ENCODE measurements around the gene OR10H4. TPM values are rescaled to one million over a fixed set of nuclear protein-coding genes. Genes with fewer than 3 reads are reported as not detected.

The OR10H4 gene
- total RNA-seq, 1 experiment from 2014 or later: not detected

DNA sequence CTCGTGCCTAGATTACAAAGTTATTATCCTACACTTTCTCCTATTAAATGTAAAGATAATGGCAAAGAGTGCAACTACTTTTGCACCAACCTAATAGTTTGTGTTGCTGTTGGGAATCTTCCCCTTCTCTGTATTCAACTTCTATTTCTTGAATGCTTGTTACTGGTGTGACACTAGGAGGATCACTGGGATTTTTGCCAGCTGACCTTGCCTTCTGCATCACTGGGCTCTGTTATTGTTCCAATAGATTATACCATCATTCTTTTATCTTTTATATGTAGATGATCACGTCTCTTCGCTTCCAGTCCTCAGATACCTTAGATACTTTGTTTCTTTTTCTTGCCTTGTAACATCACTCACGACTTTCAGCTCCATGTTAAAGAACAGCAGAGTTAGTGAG is 3.5 kb upstream of the OR10H4 start:
- Histone ChIP-seq H3K9me3 (ENCODE audit: low read length) (peaks cover 6% of the 10 kb centered on the region; the same call in 1 of the 2 replicates), H3K27me3 (ENCODE audit: low read length) (peaks cover 42% of the 10 kb centered on the region), H3K4me3 (ENCODE audit: low read length) (no peak overlapping the region), H3K9ac (ENCODE audit: low read length) (no peak overlapping the region), H3K4me1 (ENCODE audit: insufficient read depth, low read length) (no peaks in the 10 kb centered on the region), H3K36me3 (ENCODE audit: low read depth, low read length) (no peaks in the 10 kb centered on the region), H3K4me2 (ENCODE audit: low read length) (no peak overlapping the region), H3K79me2 (ENCODE audit: low read length) (no peaks in the 10 kb centered on the region), H4K20me1 (ENCODE audit: low read length) (no peaks in the 10 kb centered on the region), H3K9me2 (replicated peaks; ENCODE audit: low read length) (no peaks in the 10 kb centered on the region), H3K27ac (ENCODE audit: low read length) (no peak overlapping the region), H2AFZ (ENCODE audit: low read length) (no peak overlapping the region), H3F3A (ENCODE audit: low read length, unreplicated experiment) (no peaks in the 10 kb centered on the region)
- ATAC-seq (no peak), DNase-seq (no peak)
- CTCF ChIA-PET: no interaction called here
- TF ChIP-seq CTCF (conservative IDR thresholded peaks at IDR 0.05; ENCODE audit: low read depth, low read length) (no peak), EZH2phosphoT487 (IDR thresholded peaks at IDR 0.05; ENCODE audit: borderline replicate concordance, low read length) (no peak), EZH2 (IDR thresholded peaks at IDR 0.05; ENCODE audit: low read length, unreplicated experiment) (no peak)
- intact Hi-C loops (cut with micrococcal nuclease): no loop called here
- POLR2A ChIA-PET (ENCODE audit: unreplicated experiment): no interaction called here
- BruUV-seq (replicated peaks): no TSS peak

GRCh38 chr19:15954820-15955219 is 6.0 kb downstream of the OR10H4 start:
- Histone ChIP-seq H3K27ac (ENCODE audit: low read length) (no peak overlapping the region), H3K9me3 (ENCODE audit: low read length) (no peaks in the 10 kb centered on the region), H3K4me1 (ENCODE audit: insufficient read depth, low read length) (no peaks in the 10 kb centered on the region), H3K9me2 (replicated peaks; ENCODE audit: low read length) (no peaks in the 10 kb centered on the region), H3K79me2 (ENCODE audit: low read length) (no peaks in the 10 kb centered on the region), H3K4me3 (ENCODE audit: low read length) (no peak overlapping the region), H3K36me3 (ENCODE audit: low read depth, low read length) (no peaks in the 10 kb centered on the region), H3K27me3 (ENCODE audit: low read length) (peaks cover 22% of the 10 kb centered on the region), H3K9ac (ENCODE audit: low read length) (no peak overlapping the region), H3K4me2 (ENCODE audit: low read length) (no peak overlapping the region), H2AFZ (ENCODE audit: low read length) (no peak overlapping the region), H4K20me1 (ENCODE audit: low read length) (no peaks in the 10 kb centered on the region), H3F3A (ENCODE audit: low read length, unreplicated experiment) (no peaks in the 10 kb centered on the region)
- ATAC-seq (no peak), DNase-seq (peak; percentile 7)
- intact Hi-C loops (cut with micrococcal nuclease): no loop called here
- TF ChIP-seq EZH2 (IDR thresholded peaks at IDR 0.05; ENCODE audit: low read length, unreplicated experiment): no peak
- TF ChIP-seq CTCF (conservative IDR thresholded peaks at IDR 0.05; ENCODE audit: low read depth, low read length): no peak
- TF ChIP-seq EZH2phosphoT487 (IDR thresholded peaks at IDR 0.05; ENCODE audit: borderline replicate concordance, low read length): no peak
- POLR2A ChIA-PET (ENCODE audit: unreplicated experiment): no interaction called here
- BruUV-seq (replicated peaks): no TSS peak
- CTCF ChIA-PET: no interaction called here

DNA sequence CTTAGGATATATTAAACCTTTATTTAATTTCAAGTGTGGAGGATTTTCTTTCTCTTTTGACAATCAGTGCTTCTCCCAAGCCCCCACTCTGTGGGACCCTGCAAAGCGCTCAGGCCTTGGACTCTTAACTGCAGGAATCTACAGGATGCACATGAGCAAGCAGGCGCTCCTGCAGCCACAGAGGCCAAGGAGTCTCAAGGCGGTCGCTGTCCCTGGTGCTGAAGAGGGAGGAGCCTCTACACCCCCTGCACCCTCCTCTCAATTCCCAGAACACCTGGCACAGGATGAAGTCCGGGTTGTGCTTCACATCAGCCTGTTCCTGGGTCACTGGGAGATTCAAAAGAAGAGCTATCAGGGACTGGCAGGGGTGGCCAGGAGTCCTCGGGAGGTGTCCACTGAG is 13.5 kb downstream of the OR10H4 start:
- H3K4me3 ChIP-seq (ENCODE audit: low read length): no peak overlapping the region
- H3K79me2 ChIP-seq (ENCODE audit: low read length): no peaks in the 10 kb centered on the region
- H3K4me1 ChIP-seq (ENCODE audit: insufficient read depth, low read length): no peaks in the 10 kb centered on the region
- no peak for TF ChIP-seq EZH2phosphoT487 (IDR thresholded peaks at IDR 0.05; ENCODE audit: borderline replicate concordance, low read length)
- no peak overlapping the region for H3K27ac ChIP-seq (ENCODE audit: low read length)
- ChIA-PET CTCF (no interaction called here), POLR2A (ENCODE audit: unreplicated experiment) (no interaction called here)
- intact Hi-C loops (cut with micrococcal nuclease): no loop called here
- DNase-seq (no peak), ATAC-seq (no peak)
- H3K4me2 ChIP-seq (ENCODE audit: low read length): no peak overlapping the region
- no peaks in the 10 kb centered on the region for H3K9me2 ChIP-seq (replicated peaks; ENCODE audit: low read length)
- H2AFZ ChIP-seq (ENCODE audit: low read length): no peak overlapping the region
- no peaks in the 10 kb centered on the region for H3F3A ChIP-seq (ENCODE audit: low read length, unreplicated experiment)
- no peaks in the 10 kb centered on the region; the same call in 1 of the 2 replicates for H3K27me3 ChIP-seq (ENCODE audit: low read length)
- no peaks in the 10 kb centered on the region for H3K36me3 ChIP-seq (ENCODE audit: low read depth, low read length)
- BruUV-seq (replicated peaks): no TSS peak
- no peaks in the 10 kb centered on the region for H3K9me3 ChIP-seq (ENCODE audit: low read length)
- no peak overlapping the region for H3K9ac ChIP-seq (ENCODE audit: low read length)
- no peaks in the 10 kb centered on the region for H4K20me1 ChIP-seq (ENCODE audit: low read length)

Measured in PC-3 (cell line).